Bronchial epithelial cell (primary cell): Measurements from ENCODE around the gene MACROD1. TPM values are rescaled to one million over a fixed set of nuclear protein-coding genes. Genes with fewer than 3 reads are reported as not detected.

Experiments used
- DNase-seq: peaks from one replicate; pipeline ENCODE4 v3.0.0-alpha.2; 2010; ENCODE audit warnings: low read depth
- FAIRE-seq: peaks from 2 replicates; lab custom pipeline; 2011; peaks lifted over from hg19 to GRCh38; lab: Jason Lieb, UNC
- H3K27me3 ChIP-seq: 2 replicates; pipeline ENCODE4 v1.5.1; 2011; ENCODE audit warnings: low read length; ENCODE audit not compliant: control insufficient read depth, insufficient read depth
- H3K36me3 ChIP-seq: 2 replicates; pipeline ENCODE4 v1.5.1; 2011; ENCODE audit warnings: low read length; ENCODE audit not compliant: control insufficient read depth, insufficient read depth
- H3K4me3 ChIP-seq: 2 replicates; pipeline ENCODE4 v1.5.1; 2011; ENCODE audit warnings: mild to moderate bottlenecking, low read depth, low read length, control low read depth
- total RNA-seq: library from RNA; depleted of rRNA; stranded (reverse); fragments of >200 nt; gene quantifications from 2 replicates; pipeline ENCODE4 v1.2.1, GENCODE V29; 2014
- TF ChIP-seq, protein P1 (sequence below): IDR thresholded peaks from 2 replicates; pipeline ENCODE4 v1.5.1; 2011; ENCODE audit warnings: mild to moderate bottlenecking, moderate library complexity, low read length, control low read depth, inconsistent platforms; ENCODE audit not compliant: insufficient read depth, severe bottlenecking

Gene MACROD1
- total RNA-seq, 1 donor from 2014 or later, result 17.9 TPM

DNA sequence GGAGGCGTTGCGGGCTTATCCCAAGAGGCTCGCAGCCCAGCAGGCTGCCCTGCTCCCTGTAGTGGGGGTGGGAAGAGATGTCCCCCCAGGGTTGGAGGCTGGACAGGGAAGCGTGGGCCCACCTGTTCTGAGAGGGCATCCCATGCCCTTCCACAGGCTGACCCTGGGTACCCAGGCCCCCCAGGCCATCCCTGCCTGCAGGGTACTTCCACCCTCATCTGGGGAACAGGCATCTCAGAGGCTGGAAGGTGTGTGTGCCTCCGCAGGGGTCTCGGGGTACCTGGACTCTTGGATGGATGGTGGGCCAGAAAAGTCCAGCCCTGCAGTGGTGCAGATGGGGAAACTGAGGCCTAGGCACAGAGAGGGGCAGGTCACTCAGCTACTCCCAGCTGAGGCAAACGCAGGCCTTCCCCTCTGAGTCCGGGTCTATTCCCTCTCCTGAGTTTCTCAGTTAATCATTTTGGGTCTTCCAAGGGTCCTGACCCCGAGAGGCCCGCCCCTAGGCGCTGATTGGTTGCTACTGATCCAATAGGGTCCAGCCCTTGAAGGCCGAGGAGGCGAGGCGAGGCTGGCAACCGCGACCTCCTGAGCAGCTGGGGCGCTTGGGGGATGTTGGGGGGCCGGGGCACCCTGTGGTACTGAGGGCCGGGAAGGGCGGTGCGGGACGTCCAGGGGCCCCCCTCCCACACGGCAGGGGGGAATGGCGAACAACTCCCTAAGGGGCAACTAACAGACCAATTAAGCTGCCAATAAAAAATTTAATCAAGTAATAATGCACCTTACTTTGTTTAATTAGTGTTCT is 106.4 kb downstream of the MACROD1 start:
- TF ChIP-seq, protein P1, sequence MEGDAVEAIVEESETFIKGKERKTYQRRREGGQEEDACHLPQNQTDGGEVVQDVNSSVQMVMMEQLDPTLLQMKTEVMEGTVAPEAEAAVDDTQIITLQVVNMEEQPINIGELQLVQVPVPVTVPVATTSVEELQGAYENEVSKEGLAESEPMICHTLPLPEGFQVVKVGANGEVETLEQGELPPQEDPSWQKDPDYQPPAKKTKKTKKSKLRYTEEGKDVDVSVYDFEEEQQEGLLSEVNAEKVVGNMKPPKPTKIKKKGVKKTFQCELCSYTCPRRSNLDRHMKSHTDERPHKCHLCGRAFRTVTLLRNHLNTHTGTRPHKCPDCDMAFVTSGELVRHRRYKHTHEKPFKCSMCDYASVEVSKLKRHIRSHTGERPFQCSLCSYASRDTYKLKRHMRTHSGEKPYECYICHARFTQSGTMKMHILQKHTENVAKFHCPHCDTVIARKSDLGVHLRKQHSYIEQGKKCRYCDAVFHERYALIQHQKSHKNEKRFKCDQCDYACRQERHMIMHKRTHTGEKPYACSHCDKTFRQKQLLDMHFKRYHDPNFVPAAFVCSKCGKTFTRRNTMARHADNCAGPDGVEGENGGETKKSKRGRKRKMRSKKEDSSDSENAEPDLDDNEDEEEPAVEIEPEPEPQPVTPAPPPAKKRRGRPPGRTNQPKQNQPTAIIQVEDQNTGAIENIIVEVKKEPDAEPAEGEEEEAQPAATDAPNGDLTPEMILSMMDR, result no peak
- DNase-seq, result no peak
- Histone ChIP-seq H3K36me3 (no peaks in the 10 kb centered on the region), H3K4me3 (no peak overlapping the region), H3K27me3 (peaks cover 2% of the 10 kb centered on the region)
- no peak for FAIRE-seq

DNA sequence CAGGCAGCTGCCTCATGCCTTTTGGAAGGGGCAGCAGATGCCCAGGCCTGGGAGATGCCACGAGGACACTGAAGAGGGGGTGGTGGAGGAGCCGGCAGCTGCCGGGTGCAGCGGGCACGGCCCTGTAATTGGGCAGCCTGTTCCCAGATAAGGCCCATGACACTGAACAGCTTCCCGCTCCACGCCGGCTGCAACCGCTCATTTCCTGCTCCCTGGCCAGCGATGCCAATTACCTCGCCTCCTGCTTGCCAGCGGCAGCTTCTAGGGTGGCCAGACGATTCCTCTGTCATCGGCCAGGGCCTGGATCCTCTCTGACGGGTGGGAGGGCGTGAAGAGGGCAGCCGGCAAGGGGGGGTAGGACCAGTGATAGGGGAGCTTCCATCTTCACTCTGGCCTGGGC is 107.4 kb downstream of the MACROD1 start:
- H3K36me3 ChIP-seq, result no peaks in the 10 kb centered on the region
- no peak for FAIRE-seq
- TF ChIP-seq, protein P1, result no peak
- H3K27me3 ChIP-seq, result peaks cover 4% of the 10 kb centered on the region
- no peak for DNase-seq
- no peak overlapping the region for H3K4me3 ChIP-seq

DNA sequence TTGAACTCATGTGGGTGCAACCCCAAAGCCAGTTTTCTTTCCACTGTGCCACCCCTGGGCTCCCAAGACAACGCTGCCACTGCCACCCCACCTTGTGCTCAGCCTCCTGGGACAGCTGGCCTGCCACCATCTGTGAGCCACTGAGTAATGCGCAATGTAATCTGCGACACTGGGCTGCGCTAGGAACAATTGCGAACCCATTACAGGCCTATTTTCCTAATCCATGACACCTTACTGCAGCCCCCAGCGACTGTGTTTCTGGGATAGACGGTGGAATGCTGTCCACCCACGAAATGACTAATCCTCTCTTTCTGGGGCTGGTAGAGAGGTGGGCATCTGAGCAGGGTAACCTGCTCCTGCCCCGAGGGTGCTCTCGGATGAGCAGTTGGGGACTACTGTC is 108.0 kb downstream of the MACROD1 start:
- peaks cover 4% of the 10 kb centered on the region for H3K27me3 ChIP-seq
- no peaks in the 10 kb centered on the region for H3K36me3 ChIP-seq
- DNase-seq (no peak), FAIRE-seq (no peak)
- H3K4me3 ChIP-seq, result no peak overlapping the region
- TF ChIP-seq, protein P1, result no peak

DNA sequence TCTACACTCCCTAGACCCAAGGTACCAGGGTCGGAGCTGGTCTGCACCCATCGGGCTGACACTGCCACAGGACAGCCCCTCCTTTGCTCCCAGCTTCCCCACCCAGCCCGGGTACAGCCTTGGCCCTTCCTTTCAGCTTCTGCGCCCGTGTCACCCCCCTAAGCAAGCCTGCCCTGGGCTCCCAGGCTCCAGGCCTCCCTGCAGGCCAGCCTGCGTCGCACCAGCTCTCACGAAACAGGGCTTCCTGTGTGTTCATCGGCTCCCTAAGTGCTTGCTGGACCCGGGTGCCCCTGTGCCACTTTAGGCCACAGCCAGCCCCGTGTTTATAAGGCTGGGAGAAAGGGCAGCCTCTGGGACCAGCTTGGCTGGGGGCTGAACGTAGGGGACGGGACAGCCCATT is 109.1 kb downstream of the MACROD1 start:
- TF ChIP-seq, protein P1, result no peak
- FAIRE-seq (no peak), DNase-seq (no peak)
- Histone ChIP-seq H3K36me3 (no peaks in the 10 kb centered on the region), H3K27me3 (peaks cover 2% of the 10 kb centered on the region), H3K4me3 (no peak overlapping the region)

DNA sequence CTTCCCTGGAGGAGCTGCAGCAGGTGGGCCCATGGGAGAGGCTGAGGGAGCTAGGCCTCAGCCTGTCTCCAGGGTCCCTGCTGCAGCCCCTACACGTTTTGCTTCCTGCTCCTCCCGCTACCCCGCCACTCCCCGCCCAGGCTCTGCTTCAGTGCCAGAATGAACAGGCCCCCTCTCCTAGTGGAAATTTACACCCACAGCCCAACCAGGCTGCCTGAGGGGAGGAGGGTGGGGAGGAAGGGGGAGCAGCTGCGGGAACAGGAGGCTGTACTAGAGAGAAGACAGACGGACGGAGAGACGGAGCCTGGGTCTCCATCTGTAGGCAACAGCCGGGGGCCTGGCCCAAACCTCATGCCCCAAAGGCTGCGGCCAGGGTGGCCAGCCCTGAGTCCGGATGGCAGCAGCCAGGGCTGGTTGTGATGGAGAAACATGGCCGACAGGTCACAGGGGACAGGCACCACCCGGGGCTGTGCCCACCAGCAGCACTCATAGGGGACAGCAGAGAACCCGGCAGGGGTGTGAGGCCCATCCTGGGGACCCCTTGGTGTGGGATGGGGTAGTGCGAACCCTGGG is 109.6 kb downstream of the MACROD1 start:
- no peak for FAIRE-seq
- Histone ChIP-seq H3K4me3 (no peak overlapping the region), H3K36me3 (no peaks in the 10 kb centered on the region), H3K27me3 (peaks cover 2% of the 10 kb centered on the region)
- TF ChIP-seq, protein P1, result no peak
- no peak for DNase-seq

DNA sequence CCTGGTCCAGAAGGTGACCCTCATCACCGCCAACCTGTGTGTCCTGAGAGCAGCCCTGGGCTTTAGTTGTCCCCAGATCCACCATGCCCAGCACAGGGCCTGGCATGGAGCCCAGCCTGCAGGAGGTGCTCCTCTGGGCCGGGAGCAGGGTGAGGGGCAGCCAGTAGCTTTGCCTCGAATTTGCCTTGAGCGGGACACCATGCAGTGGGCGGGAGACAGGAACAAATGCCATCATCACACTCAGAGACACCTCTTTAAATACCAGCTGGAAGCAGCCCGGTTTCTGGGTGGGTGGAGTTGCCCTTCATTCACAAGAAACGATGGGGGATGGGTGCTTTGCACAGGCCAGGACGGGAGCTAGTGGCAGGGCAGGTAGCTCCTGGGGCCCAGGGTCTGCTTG is 110.8 kb downstream of the MACROD1 start:
- DNase-seq (no peak), FAIRE-seq (no peak)
- no peaks in the 10 kb centered on the region for H3K36me3 ChIP-seq
- peaks cover 2% of the 10 kb centered on the region for H3K27me3 ChIP-seq
- H3K4me3 ChIP-seq, result no peak overlapping the region
- TF ChIP-seq, protein P1, result no peak
